H1 (cell line): ENCODE results near the gene HSPA1L. TPM values are rescaled to one million over a fixed set of nuclear protein-coding genes. Genes with fewer than 3 reads are reported as not detected.

Experiments
- BRCA1 ChIP-seq: IDR thresholded peaks from 2 replicates; pipeline ENCODE4 v1.6.1; 2012; ENCODE audit warnings: low read depth, low read length, improper control_type of control experiment
- CHD2 ChIP-seq: IDR thresholded peaks from 2 replicates; pipeline ENCODE4 v1.6.1; 2012; ENCODE audit warnings: low read length, improper control_type of control experiment
- CTBP2 ChIP-seq: IDR thresholded peaks from 2 replicates; pipeline ENCODE4 v1.7.0; 2011; ENCODE audit warnings: borderline replicate concordance, mild to moderate bottlenecking, moderate library complexity, mixed read lengths, low read length; ENCODE audit not compliant: insufficient read depth, insufficient read length
- E2F6 ChIP-seq: IDR thresholded peaks from 2 replicates; pipeline ENCODE4 v1.6.1; 2012; ENCODE audit warnings: inconsistent platforms
- EGR1 ChIP-seq: IDR thresholded peaks from 2 replicates; pipeline ENCODE4 v1.6.1; 2011; ENCODE audit warnings: low read depth, low read length, borderline replicate concordance
- EP300 ChIP-seq, 2 experiments: IDR thresholded peaks; 1 replicate in 1 of 2; 2 replicates in 1 of 2; pipeline ENCODE4 v1.6.1; 2011 to 2012; ENCODE audit warnings: low read depth in 2 of 2, low read length in 2 of 2, mild to moderate bottlenecking in 2 of 2, borderline replicate concordance in 1 of 2, inconsistent platforms in 1 of 2, moderate library complexity in 1 of 2
- HDAC6 ChIP-seq: IDR thresholded peaks from one replicate; pipeline ENCODE4 v1.7.1; 2012; ENCODE audit warnings: low read depth, mild to moderate bottlenecking, inconsistent platforms, low read length, moderate library complexity
- JUND ChIP-seq: IDR thresholded peaks from 2 replicates; pipeline ENCODE4 v1.6.1; 2011; ENCODE audit warnings: mild to moderate bottlenecking, improper control_type of control experiment, low read length
- KDM1A ChIP-seq: fragments of 200-600, 300-600 bp; sonication (generic); IDR thresholded peaks from 2 replicates; pipeline ENCODE4 v1.7.1; 2016; ENCODE audit warnings: mild to moderate bottlenecking, low read length, borderline replicate concordance
- KDM4A ChIP-seq: IDR thresholded peaks from one replicate; pipeline ENCODE4 v1.7.1; 2012; ENCODE audit warnings: low read depth, mild to moderate bottlenecking, moderate library complexity, low read length, inconsistent platforms; ENCODE audit not compliant: severe bottlenecking
- MAFK ChIP-seq: IDR thresholded peaks from 2 replicates; pipeline ENCODE4 v1.6.1; 2012; ENCODE audit warnings: low read depth, mild to moderate bottlenecking, improper control_type of control experiment, low read length
- PHF8 ChIP-seq: fragments of 200-600 bp; sonication (generic); conservative IDR thresholded peaks from 2 replicates; pipeline ENCODE4 v1.7.1; 2012; ENCODE audit warnings: low read depth, mild to moderate bottlenecking, inconsistent platforms, low read length, moderate library complexity
- POLR2A ChIP-seq, 2 experiments: IDR thresholded peaks; 1 replicate in 1 of 2; 2 replicates in 1 of 2; pipeline ENCODE4 v1.6.1; 2011; ENCODE audit warnings: low read depth in 2 of 2, low read length in 2 of 2, mild to moderate bottlenecking in 2 of 2; ENCODE audit errors: control extremely low read depth in 1 of 2
- RAD21 ChIP-seq, 2 experiments: IDR thresholded peaks in 1 of 2; conservative IDR thresholded peaks in 1 of 2; 2 replicates each; pipeline ENCODE4 v1.6.1; 2011; ENCODE audit warnings: low read depth in 2 of 2, low read length in 2 of 2, improper control_type of control experiment in 1 of 2, inconsistent platforms in 1 of 2, mild to moderate bottlenecking in 1 of 2, moderate library complexity in 1 of 2
- RFX5 ChIP-seq: IDR thresholded peaks from 2 replicates; pipeline ENCODE4 v1.6.1; 2011; ENCODE audit warnings: low read depth, low read length, improper control_type of control experiment, borderline replicate concordance
- SIN3A ChIP-seq, 2 experiments: IDR thresholded peaks in 1 of 2; conservative IDR thresholded peaks in 1 of 2; 2 replicates each; pipeline ENCODE4 v1.6.1; 2011 to 2012; ENCODE audit warnings: low read length in 2 of 2, improper control_type of control experiment in 1 of 2, low read depth in 1 of 2, mild to moderate bottlenecking in 1 of 2
- SP1 ChIP-seq: IDR thresholded peaks from 2 replicates; pipeline ENCODE4 v1.6.1; 2011; ENCODE audit warnings: low read depth, low read length
- TAF1 ChIP-seq: IDR thresholded peaks from 2 replicates; pipeline ENCODE4 v1.6.1; 2011; ENCODE audit warnings: mild to moderate bottlenecking, low read depth, low read length
- TAF7 ChIP-seq: optimal IDR thresholded peaks from 2 replicates; pipeline ENCODE3; 2011; ENCODE audit warnings: low read depth, mild to moderate bottlenecking, inconsistent platforms, low read length, moderate library complexity, borderline replicate concordance
- TCF12 ChIP-seq: IDR thresholded peaks from 2 replicates; pipeline ENCODE4 v1.6.1; 2011; ENCODE audit warnings: low read depth, mild to moderate bottlenecking, low read length
- TEAD4 ChIP-seq: IDR thresholded peaks from 2 replicates; pipeline ENCODE4 v1.6.1; 2012; ENCODE audit warnings: low read depth, low read length, inconsistent platforms, mixed read lengths
- USF2 ChIP-seq: IDR thresholded peaks from 2 replicates; pipeline ENCODE4 v1.6.1; 2011; ENCODE audit warnings: low read length, improper control_type of control experiment
- polyA plus RNA-seq, 7 experiments: library from polyadenylated mRNA; depleted of rRNA in 3 of 7; stranded (reverse) in 5 of 7; unstranded in 2 of 7; fragments of >200 nt in 5 of 7; fragments of 200-250 nt in 2 of 7; gene quantifications; 1 replicate in 5 of 7; 2 replicates in 1 of 7; 4 replicates in 1 of 7; pipeline versions ENCODE4 v1.2.1 to v1.2.3, GENCODE V29; 2011 to 2013; ENCODE audit warnings: missing spikeins in 2 of 7, mixed read lengths in 2 of 7
- total RNA-seq: library from RNA; stranded (reverse); fragmentation: NEBNext Ultra II Directional; extraction: Animal tissue kit (Norgen Biotek cat#: 25700); gene quantifications from 2 replicates; pipeline ENCODE4 v1.2.1, GENCODE V29; 2021

Gene HSPA1L
- total and polyA plus RNA-seq, 2 of the 8 experiments (the other 6 are each of a cell fraction or from before 2014, with no cell fraction given) = 1.00 to 1.9 TPM

- TF ChIP-seq E2F6 = peak; percentile 58
- no peak for TF ChIP-seq CTBP2
- TF ChIP-seq MAFK = no peak
- TF ChIP-seq TAF1 = peak; percentile 98
- TF ChIP-seq KDM1A = no peak
- TF ChIP-seq SIN3A (conservative IDR thresholded peaks at IDR 0.05 in 1 of 2, IDR thresholded peaks at IDR 0.05 in 1 of 2; ENCODE audit: low read depth in 1 of 2, low read length in 2 of 2) = peak in 1 of 2 experiments; percentile 68; a peak in 2 of 4 replicates
- TF ChIP-seq JUND = no peak
- TF ChIP-seq HDAC6 = no peak
- peak; percentile 99 to 100 for TF ChIP-seq POLR2A (IDR thresholded peaks at IDR 0.05; ENCODE audit: control extremely low read depth in 1 of 2, low read depth in 2 of 2, low read length in 2 of 2)
- TF ChIP-seq TAF7 = peak; percentile 83
- no peak for TF ChIP-seq EP300 (IDR thresholded peaks at IDR 0.05; ENCODE audit: borderline replicate concordance in 1 of 2, low read depth in 2 of 2, low read length in 2 of 2)
- TF ChIP-seq RAD21 (IDR thresholded peaks at IDR 0.05 in 1 of 2, conservative IDR thresholded peaks at IDR 0.05 in 1 of 2; ENCODE audit: low read depth in 2 of 2, low read length in 2 of 2) = no peak
- peak; percentile 38; the same call in 1 of the 2 replicates for TF ChIP-seq CHD2
- TF ChIP-seq KDM4A = no peak
- TF ChIP-seq TEAD4 = no peak
- no peak for TF ChIP-seq RFX5
- TF ChIP-seq TCF12 = no peak
- TF ChIP-seq EGR1 = no peak
- TF ChIP-seq PHF8 = peak; percentile 86
- TF ChIP-seq SP1 = peak; percentile 72; the same call in 1 of the 2 replicates
- TF ChIP-seq USF2 = no peak
- no peak for TF ChIP-seq BRCA1
Measured at GRCh38 chr6:31827286-31828079, 12.4 kb upstream of the HSPA1L start, which contains the start of gene HSPA1B (continued).
